Activated CD4-positive, alpha-beta memory T cell treated with anti-CD3 and anti-CD28 coated beads for 36 hours (primary cell): ENCODE data around the gene PAN2. TPM values are rescaled to one million over a fixed set of nuclear protein-coding genes. Genes with fewer than 3 reads are reported as not detected.

Source experiments
- CTCF ChIA-PET: fragments of 350-600 bp; sonication (Branson Sonifier 250); formaldehyde crosslinking; loops from one replicate; lab custom pipeline; 2021; ENCODE audit warnings: antibody characterized with exemption, inconsistent platforms; lab: Charles Lee
- POLR2A ChIA-PET: fragments of 350-600 bp; sonication (Branson Sonifier 250); formaldehyde crosslinking; loops from one replicate; lab custom pipeline; 2021; ENCODE audit warnings: antibody characterized with exemption; lab: Charles Lee
- DNase-seq: peaks from one replicate; pipeline ENCODE4 v3.0.0-alpha.2; 2020
- H3K27ac Mint-ChIP-seq: one replicate; pipeline ENCODE4 v1.8.0; 2021; ENCODE audit warnings: mixed read lengths
- H3K27me3 Mint-ChIP-seq: one replicate; pipeline ENCODE4 v1.8.0; 2021; ENCODE audit warnings: mixed read lengths
- H3K36me3 Mint-ChIP-seq: one replicate; pipeline ENCODE4 v1.8.0; 2021; ENCODE audit warnings: mixed read lengths
- H3K4me1 Mint-ChIP-seq: one replicate; pipeline ENCODE4 v1.8.0; 2021; ENCODE audit warnings: low read depth, mixed read lengths
- H3K4me3 Mint-ChIP-seq: one replicate; pipeline ENCODE4 v1.8.0; 2021; ENCODE audit warnings: mild to moderate bottlenecking, mixed read lengths
- H3K9me3 Mint-ChIP-seq: one replicate; pipeline ENCODE4 v1.8.0; 2021; ENCODE audit warnings: mixed read lengths
- intact Hi-C: fragments of 100-400 bp; cut with micrococcal nuclease; formaldehyde crosslinking; loops from one replicate; pipeline ENCODE4 v1.15.1; 2023
- total RNA-seq, 2 experiments: library from RNA; stranded (reverse); gene quantifications; one replicate each; pipeline ENCODE4 v1.2.3, GENCODE V29; 2021

Gene PAN2
- total RNA-seq, result 10 to 100 TPM; 49.0 to 51.2 TPM

GRCh38 chr12:56333679-56334489 is at the start of gene PAN2:
PAN2 (minus strand) TSS chr12:56334000; CDS start chr12:56333094, 906 bp downstream.
- intact Hi-C loops, result loop anchor here (1.0 to 5.0 kb wide), 7 partner anchors 18 to 353 kb away; partner anchors contain the start of genes CS, PTGES3, SPRYD4 and STAT2
- Mint-ChIP-seq H3K27ac (peak within 1 kb of the TSS; percentile 99), H3K27me3 (no peaks in the 10 kb centered on the region), H3K9me3 (no peaks in the 10 kb centered on the region), H3K4me1 (peaks cover 43% of the 10 kb centered on the region), H3K36me3 (peaks cover 2% of the 10 kb centered on the region), H3K4me3 (peak within 1 kb of the TSS; percentile 94)
- ChIA-PET CTCF (interaction anchor here (0.6 to 3.2 kb wide), 10 partner anchors 12 to 144 kb away, joined by 3 to 13 read pairs (median 3); partner anchors contain the start of genes ANKRD52, CNPY2, RNF41 and SMARCC2), POLR2A (interaction anchor here (1.0 to 2.5 kb wide), 6 partner anchors 16 to 112 kb away, joined by 3 to 17 read pairs (median 7); partner anchors contain the start of genes CNPY2, CS, RNF41 and STAT2)
- peak; percentile 97 for DNase-seq

- Mint-ChIP-seq H3K4me3 (no peak overlapping the region), H3K27me3 (no peaks in the 10 kb centered on the region), H3K9me3 (no peaks in the 10 kb centered on the region), H3K36me3 (no peaks in the 10 kb centered on the region), H3K27ac (no peak overlapping the region), H3K4me1 (peaks cover under 1% of the 10 kb centered on the region)
- intact Hi-C loops, result no loop called here
- POLR2A ChIA-PET, result interaction anchor here (1.1 to 1.2 kb wide), 2 partner anchors 140 to 263 kb away, joined by 3 read pairs; partner anchors contain the start of gene ATP5F1B
- no peak for DNase-seq
- CTCF ChIA-PET, result no interaction called here
Measured at GRCh38 chr12:56382611-56383010, 48.8 kb upstream of the PAN2 start.

- CTCF ChIA-PET, result interaction anchor here (2.6 kb wide), 1 partner anchor 86 kb away, joined by 12 read pairs; no protein-coding TSS in a partner anchor
- Mint-ChIP-seq H3K4me1 (peaks cover 3% of the 10 kb centered on the region), H3K27me3 (peaks cover 1% of the 10 kb centered on the region), H3K9me3 (no peaks in the 10 kb centered on the region), H3K4me3 (no peak overlapping the region), H3K36me3 (no peaks in the 10 kb centered on the region), H3K27ac (no peak overlapping the region)
- DNase-seq, result no peak
- intact Hi-C loops, result loop anchor here (1.0 kb wide), 1 partner anchor 86 kb away; no protein-coding TSS in a partner anchor
- POLR2A ChIA-PET, result interaction anchor here (0.7 kb wide), 1 partner anchor 537 kb away, joined by 3 read pairs; no protein-coding TSS in a partner anchor
Measured at GRCh38 chr12:56377989-56378316, 44.2 kb upstream of the PAN2 start.

GRCh38 chr12:56377310-56377988 is 43.6 kb upstream of the PAN2 start:
- peak; percentile 29 for DNase-seq
- H3K27ac Mint-ChIP-seq, result no peak overlapping the region
- CTCF ChIA-PET, result interaction anchor here (2.6 kb wide), 1 partner anchor 87 kb away, joined by 12 read pairs; no protein-coding TSS in a partner anchor
- H3K27me3 Mint-ChIP-seq, result peaks cover 1% of the 10 kb centered on the region
- POLR2A ChIA-PET, result no interaction called here
- H3K4me1 Mint-ChIP-seq, result peaks cover 3% of the 10 kb centered on the region
- no peaks in the 10 kb centered on the region for H3K9me3 Mint-ChIP-seq
- no peaks in the 10 kb centered on the region for H3K36me3 Mint-ChIP-seq
- intact Hi-C loops, result loop anchor here (1.0 kb wide), 1 partner anchor 87 kb away; no protein-coding TSS in a partner anchor
- H3K4me3 Mint-ChIP-seq, result no peak overlapping the region

GRCh38 chr12:56375598-56376434 is 42.0 kb upstream of the PAN2 start:
- POLR2A ChIA-PET, result no interaction called here
- CTCF ChIA-PET, result interaction anchor here (1.2 to 2.6 kb wide), 2 partner anchors 18 to 88 kb away, joined by 3 to 12 read pairs; no protein-coding TSS in a partner anchor
- DNase-seq, result no peak
- no peaks in the 10 kb centered on the region for H3K9me3 Mint-ChIP-seq
- peaks cover 3% of the 10 kb centered on the region for H3K4me1 Mint-ChIP-seq
- intact Hi-C loops, result no loop called here
- H3K36me3 Mint-ChIP-seq, result no peaks in the 10 kb centered on the region
- no peak overlapping the region for H3K4me3 Mint-ChIP-seq
- H3K27ac Mint-ChIP-seq, result no peak overlapping the region
- peaks cover 1% of the 10 kb centered on the region for H3K27me3 Mint-ChIP-seq

GRCh38 chr12:56374726-56375597 is 41.2 kb upstream of the PAN2 start:
- Mint-ChIP-seq H3K4me3 (no peak overlapping the region), H3K4me1 (peaks cover 3% of the 10 kb centered on the region), H3K27ac (no peak overlapping the region), H3K9me3 (no peaks in the 10 kb centered on the region), H3K36me3 (no peaks in the 10 kb centered on the region), H3K27me3 (peaks cover 1% of the 10 kb centered on the region)
- CTCF ChIA-PET, result interaction anchor here (0.6 to 1.2 kb wide), 4 partner anchors 12 to 109 kb away, joined by 3 to 5 read pairs (median 3); no protein-coding TSS in a partner anchor
- POLR2A ChIA-PET, result no interaction called here
- no peak for DNase-seq
- intact Hi-C loops, result no loop called here

GRCh38 chr12:56373515-56373914 is 39.7 kb upstream of the PAN2 start:
- no peaks in the 10 kb centered on the region for H3K9me3 Mint-ChIP-seq
- peaks cover 1% of the 10 kb centered on the region for H3K27me3 Mint-ChIP-seq
- no peak for DNase-seq
- intact Hi-C loops, result no loop called here
- H3K36me3 Mint-ChIP-seq, result no peaks in the 10 kb centered on the region
- H3K27ac Mint-ChIP-seq, result no peak overlapping the region
- CTCF ChIA-PET, result interaction anchor here (1.2 kb wide), 1 partner anchor 11 kb away, joined by 3 read pairs; the partner anchor contains the start of gene APOF
- POLR2A ChIA-PET, result no interaction called here
- no peak overlapping the region for H3K4me3 Mint-ChIP-seq
- peaks cover 3% of the 10 kb centered on the region for H3K4me1 Mint-ChIP-seq

GRCh38 chr12:56366948-56367347 is 33.1 kb upstream of the PAN2 start:
- CTCF ChIA-PET, result no interaction called here

GRCh38 chr12:56362130-56363059 is 28.6 kb upstream of the PAN2 start, which contains the start of gene APOF:
APOF (minus strand) TSS chr12:56362857; CDS start chr12:56362745, 112 bp downstream.
- no peaks in the 10 kb centered on the region for H3K9me3 Mint-ChIP-seq
- peaks cover 16% of the 10 kb centered on the region for H3K4me1 Mint-ChIP-seq
- ChIA-PET POLR2A (interaction anchor here (1.2 to 5.3 kb wide), 2 partner anchors 24 to 258 kb away, joined by 3 to 58 read pairs; partner anchors contain the start of genes IL23A and PA2G4), CTCF (interaction anchor here (0.7 to 1.3 kb wide), 2 partner anchors 11 to 48 kb away, joined by 3 read pairs; no protein-coding TSS in a partner anchor)
- H3K4me3 Mint-ChIP-seq, result peak within 1 kb of the TSS; percentile 89
- peaks cover 4% of the 10 kb centered on the region for H3K36me3 Mint-ChIP-seq
- H3K27me3 Mint-ChIP-seq, result no peaks in the 10 kb centered on the region
- DNase-seq, result no peak
- intact Hi-C loops, result loop anchor here (5.0 kb wide), 1 partner anchor 275 kb away; no protein-coding TSS in a partner anchor
- no peak within 1 kb of the TSS for H3K27ac Mint-ChIP-seq

More at GRCh38 chr12:56366948-56367347, 33.1 kb upstream of the PAN2 start:
- POLR2A ChIA-PET, result no interaction called here
- Mint-ChIP-seq H3K4me3 (no peak overlapping the region), H3K9me3 (no peaks in the 10 kb centered on the region), H3K4me1 (no peaks in the 10 kb centered on the region), H3K27me3 (no peaks in the 10 kb centered on the region), H3K36me3 (no peaks in the 10 kb centered on the region), H3K27ac (no peak overlapping the region)
- DNase-seq, result no peak
- intact Hi-C loops, result no loop called here
